Transverse colon (tissue), 4 donors: ENCODE measurements around the gene KCTD18.

Experiments
- CTCF ChIP-seq, 5 experiments: fragments of 200-600 bp in 3 of 5; fragments of 450-650 bp in 2 of 5; sonication (generic) in 3 of 5; IDR thresholded peaks; 1 replicate in 2 of 5; 2 replicates in 3 of 5; pipeline ENCODE4 v1.5.1; 2016 to 2017; ENCODE audit warnings: antibody characterized with exemption in 5 of 5, inconsistent platforms in 3 of 5, mild to moderate bottlenecking in 2 of 5, moderate library complexity in 1 of 5
- POLR2A ChIP-seq: fragments of 450-650 bp; IDR thresholded peaks from one replicate; pipeline ENCODE4 v1.6.1; 2016; ENCODE audit warnings: antibody characterized with exemption, mild to moderate bottlenecking, moderate library complexity
- POLR2AphosphoS5 ChIP-seq, 3 donors: sonication (generic); formaldehyde crosslinking; IDR thresholded peaks; one replicate each; pipeline ENCODE4 v1.6.1; 2016; ENCODE audit warnings: antibody characterized with exemption in 3 of 3

- TF ChIP-seq CTCF (IDR thresholded peaks at IDR 0.05), result no peak
- TF ChIP-seq POLR2A, result no peak
- TF ChIP-seq POLR2AphosphoS5 (IDR thresholded peaks at IDR 0.05), result no peak
These were observed 43.1 kb downstream of the KCTD18 start for GRCh38 chr2:200466425-200467418.
